ENCODE results near the gene CLSTN2. TPM values are rescaled to one million over a fixed set of nuclear protein-coding genes. Genes with fewer than 3 reads are reported as not detected.

Gene CLSTN2
- total and polyA plus RNA-seq, 2 of the 8 experiments (the other 6 are each of a cell fraction or from before 2014, with no cell fraction given) = 0.39 to 0.52 TPM

- no peak for TF ChIP-seq ATF2 (IDR thresholded peaks at IDR 0.05; ENCODE audit: low read length)
- no peak for TF ChIP-seq KDM5A (IDR thresholded peaks at IDR 0.05; ENCODE audit: low read length)
- TF ChIP-seq GTF2F1 (IDR thresholded peaks at IDR 0.05; ENCODE audit: borderline replicate concordance, low read depth, low read length) = no peak
- no peak for TF ChIP-seq ATF3 (IDR thresholded peaks at IDR 0.05; ENCODE audit: insufficient read depth, low read depth, low read length)
- no peak for TF ChIP-seq TCF12 (IDR thresholded peaks at IDR 0.05; ENCODE audit: low read depth, low read length)
- no peak for TF ChIP-seq JUND (IDR thresholded peaks at IDR 0.05; ENCODE audit: low read length)
- TF ChIP-seq CBX5 (IDR thresholded peaks at IDR 0.05; ENCODE audit: low read depth, low read length) = no peak
Measured at GRCh38 chr3:140601881-140602280, 666.9 kb downstream of the CLSTN2 start (continued).

Measured in H1 (cell line).